GM21825 (cell line): ENCODE data around the gene BMP8A.
"Not testable (repeated sequence)": the region's sequence is repeated elsewhere in the genome, so short reads cannot be mapped to it uniquely, and the experiment has no call there.

Experiments used
- ATAC-seq: cut with Tn5 transposase; IDR thresholded peaks from one replicate; pipeline ENCODE4 v1.9.1; 2021; ENCODE audit warnings: mild to moderate bottlenecking, moderate library complexity; ENCODE audit not compliant: unreplicated experiment

Gene BMP8A

GRCh38 chr1:39481289-39481688, 10.1 kb upstream of the BMP8A start:
- no peak for ATAC-seq

GRCh38 chr1:39483276-39483675, 8.2 kb upstream of the BMP8A start:
- no peak for ATAC-seq

- ATAC-seq: no peak
Measured at GRCh38 chr1:39484564-39484963, 6.9 kb upstream of the BMP8A start.

- no peak for ATAC-seq
Measured at GRCh38 chr1:39485046-39485803, 6.2 kb upstream of the BMP8A start.

- ATAC-seq: no peak
Measured at GRCh38 chr1:39488012-39488545, 3.4 kb upstream of the BMP8A start.

- no peak for ATAC-seq
Measured at GRCh38 chr1:39488793-39489566, 2.5 kb upstream of the BMP8A start.

- no peak for ATAC-seq
Measured at GRCh38 chr1:39489567-39490239, 1.7 kb upstream of the BMP8A start.

GRCh38 chr1:39490596-39491145, 765 bp upstream of the BMP8A start:
- ATAC-seq: peak; percentile 13

- ATAC-seq: not testable (repeated sequence)
Measured at GRCh38 chr1:39492118-39493042, 944 bp downstream of the BMP8A start.

GRCh38 chr1:39493043-39493810, 1.8 kb downstream of the BMP8A start:
- ATAC-seq: not testable (repeated sequence)

GRCh38 chr1:39494671-39495410, 3.4 kb downstream of the BMP8A start:
- no peak for ATAC-seq

- ATAC-seq: not testable (repeated sequence)
Measured at GRCh38 chr1:39496520-39496919, 5.1 kb downstream of the BMP8A start.

- no peak for ATAC-seq
Measured at GRCh38 chr1:39497585-39497984, 6.1 kb downstream of the BMP8A start.

GRCh38 chr1:39498096-39498710, 6.8 kb downstream of the BMP8A start:
- not testable (repeated sequence) for ATAC-seq

- not testable (repeated sequence) for ATAC-seq
Measured at GRCh38 chr1:39498821-39499220, 7.4 kb downstream of the BMP8A start.

- ATAC-seq: no peak
Measured at GRCh38 chr1:39499668-39500067, 8.2 kb downstream of the BMP8A start.

GRCh38 chr1:39500862-39501389, 9.5 kb downstream of the BMP8A start:
- no peak for ATAC-seq

- no peak for ATAC-seq
Measured at GRCh38 chr1:39501666-39502065, 10.2 kb downstream of the BMP8A start.
